GM18868 (cell line): ENCODE results near the gene UBXN4.
"Not testable (repeated sequence)": the region's sequence is repeated elsewhere in the genome, so short reads cannot be mapped to it uniquely, and the experiment has no call there.

ENCODE experiments used
- ATAC-seq: cut with Tn5 transposase; IDR thresholded peaks from one replicate; pipeline ENCODE4 v1.9.1; 2021; ENCODE audit warnings: mild to moderate bottlenecking, moderate library complexity; ENCODE audit not compliant: unreplicated experiment

UBXN4 gene

GRCh38 chr2:135802350-135802749, 60.7 kb downstream of the UBXN4 start:
- no peak for ATAC-seq

GRCh38 chr2:135803278-135803677, 61.6 kb downstream of the UBXN4 start:
- no peak for ATAC-seq

GRCh38 chr2:135807874-135808273, 66.2 kb downstream of the UBXN4 start:
- ATAC-seq: not testable (repeated sequence)

- ATAC-seq: no peak
Observed at GRCh38 chr2:135812907-135813511, 71.4 kb downstream of the UBXN4 start.

- ATAC-seq: no peak
Observed at GRCh38 chr2:135815269-135815668, 73.6 kb downstream of the UBXN4 start.

GRCh38 chr2:135817466-135817865, 75.8 kb downstream of the UBXN4 start:
- ATAC-seq: no peak

- ATAC-seq: no peak
Observed at GRCh38 chr2:135817951-135818350, 76.3 kb downstream of the UBXN4 start.

GRCh38 chr2:135818937-135819610, 77.4 kb downstream of the UBXN4 start:
- ATAC-seq: no peak

- ATAC-seq: peak; percentile 94
Observed at GRCh38 chr2:135820003-135820618, 78.5 kb downstream of the UBXN4 start.

GRCh38 chr2:135821190-135821589, 79.5 kb downstream of the UBXN4 start:
- ATAC-seq: no peak

- ATAC-seq: no peak
Observed at GRCh38 chr2:135822855-135823254, 81.2 kb downstream of the UBXN4 start.

GRCh38 chr2:135825131-135825530, 83.5 kb downstream of the UBXN4 start:
- ATAC-seq: no peak

GRCh38 chr2:135825550-135826176, 84.0 kb downstream of the UBXN4 start:
- ATAC-seq: no peak

GRCh38 chr2:135826544-135826943, 84.9 kb downstream of the UBXN4 start:
- ATAC-seq: no peak

- ATAC-seq: no peak
Observed at GRCh38 chr2:135829378-135830135, 87.9 kb downstream of the UBXN4 start.

- no peak for ATAC-seq
Observed at GRCh38 chr2:135831180-135831812, 89.6 kb downstream of the UBXN4 start.

- ATAC-seq: no peak
Observed at GRCh38 chr2:135832891-135833290, 91.2 kb downstream of the UBXN4 start.
